ENCODE measurements around the gene DUSP8.
"Not testable (repeated sequence)": the region's sequence is repeated elsewhere in the genome, so short reads cannot be mapped to it uniquely, and the experiment has no call there.

The DUSP8 gene

DNA sequence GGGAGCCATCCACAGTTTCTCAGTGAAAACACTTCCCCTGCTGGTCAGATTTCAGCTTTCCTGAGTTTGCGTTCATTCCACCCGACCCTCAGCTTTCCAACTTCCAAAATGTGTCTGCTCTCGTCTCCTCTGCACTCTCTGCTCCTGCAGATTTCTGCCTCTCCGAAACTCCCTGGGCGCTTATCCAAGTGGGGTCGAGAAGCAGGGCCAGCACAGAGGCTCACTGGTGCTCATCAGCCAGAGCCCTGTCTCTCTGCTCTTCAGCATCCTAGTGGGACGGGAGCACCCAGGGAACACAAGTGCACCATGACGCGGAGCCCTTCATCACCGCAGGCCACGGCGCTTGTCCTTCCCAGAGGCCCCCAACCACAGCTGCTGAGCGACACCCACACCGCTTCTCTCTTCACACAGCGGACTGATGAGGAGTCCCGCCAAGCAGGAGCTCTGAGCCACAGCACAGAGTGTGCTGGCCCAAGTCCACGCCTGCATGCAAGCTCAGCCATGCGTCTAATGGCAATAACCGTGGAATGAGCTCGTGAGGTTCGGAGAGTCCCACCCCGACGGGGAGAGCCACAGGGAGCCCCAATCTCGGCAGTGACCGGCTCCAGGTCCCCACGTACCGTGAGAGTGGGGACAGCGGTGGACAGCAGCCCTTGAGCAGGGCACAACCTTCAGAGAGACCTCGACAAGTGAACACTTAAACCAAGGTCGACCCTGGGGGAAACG, 57.6 kb downstream of the DUSP8 start:
- no peak for DNase-seq

DNA sequence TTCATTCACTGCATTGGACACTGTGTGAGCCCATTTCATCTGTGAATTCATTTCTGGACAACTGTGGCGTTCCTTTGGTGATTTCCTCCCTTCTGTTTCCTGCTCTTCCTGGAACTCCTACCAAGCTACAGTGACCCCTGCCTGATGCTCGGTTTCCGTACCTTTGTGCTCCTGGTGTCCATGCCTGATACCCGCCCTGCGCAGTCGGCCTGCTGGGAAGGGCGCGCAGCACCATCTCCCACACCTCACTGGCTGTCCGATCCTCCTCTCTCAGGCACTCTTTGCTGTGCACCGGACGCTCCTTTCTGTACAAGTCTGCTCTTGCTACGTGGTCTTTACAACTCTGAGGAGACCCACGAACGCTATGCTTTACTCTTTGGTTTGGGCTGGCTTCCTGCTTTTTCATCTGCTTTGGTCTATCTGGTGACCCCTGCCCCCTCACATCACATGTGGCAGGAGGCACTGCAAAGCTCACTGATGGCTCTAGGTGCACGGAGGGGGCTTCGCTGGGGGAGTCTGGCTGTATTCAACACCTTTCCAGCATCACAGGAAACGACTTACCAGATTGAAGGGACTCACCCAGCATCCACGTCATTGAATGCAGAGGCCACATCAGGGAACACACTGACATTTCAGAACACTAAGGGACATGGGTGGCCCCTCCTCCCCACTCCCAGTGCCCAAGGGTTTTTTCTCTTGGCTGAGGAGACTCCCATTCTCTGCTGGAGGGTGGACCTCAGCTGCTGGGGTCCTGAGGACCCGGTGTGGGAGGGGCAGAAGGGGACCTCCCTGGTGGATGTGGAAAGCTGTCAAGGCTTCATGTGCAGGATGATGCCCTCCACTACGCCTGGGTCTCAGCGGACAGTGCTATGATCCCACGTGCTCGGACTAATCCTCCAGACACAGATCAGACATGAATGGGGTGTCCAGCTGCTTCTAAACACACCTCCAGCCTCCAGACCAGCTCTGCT, 58.5 kb downstream of the DUSP8 start:
- DNase-seq: no peak

DNA sequence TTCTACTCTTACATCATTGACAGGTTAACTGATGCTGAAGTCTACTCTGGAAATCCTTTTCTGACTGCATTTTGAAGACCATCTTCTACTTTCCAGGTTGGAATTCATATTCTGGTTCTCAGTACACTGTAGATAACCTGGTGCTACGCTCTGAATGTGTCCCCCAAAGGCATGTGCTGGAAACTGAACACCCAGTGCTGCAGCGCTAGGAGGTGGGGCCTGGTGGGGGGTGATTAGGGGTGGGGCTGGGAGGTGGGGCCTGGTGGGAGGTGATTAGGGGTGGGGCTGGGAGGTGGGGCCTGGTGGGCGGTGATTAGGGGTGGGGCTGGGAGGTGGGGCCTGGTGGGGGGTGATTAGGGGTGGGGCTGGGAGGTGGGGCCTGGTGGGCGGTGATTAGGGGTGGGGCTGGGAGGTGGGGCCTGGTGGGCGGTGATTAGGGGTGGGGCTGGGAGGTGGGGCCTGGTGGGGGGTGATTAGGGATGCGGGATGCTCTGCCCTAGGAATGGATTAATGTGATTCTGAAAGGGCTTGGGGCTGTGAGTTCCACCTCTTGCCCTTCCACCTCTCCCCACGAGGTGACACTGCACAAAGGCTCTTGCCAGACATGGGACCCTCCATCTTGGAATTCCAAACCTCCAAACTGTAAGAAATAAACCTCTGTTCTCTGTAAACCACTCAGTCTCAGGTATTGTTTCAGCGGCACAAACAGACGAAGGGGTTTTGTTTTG, 59.4 kb downstream of the DUSP8 start:
- DNase-seq: not testable (repeated sequence)

DNA sequence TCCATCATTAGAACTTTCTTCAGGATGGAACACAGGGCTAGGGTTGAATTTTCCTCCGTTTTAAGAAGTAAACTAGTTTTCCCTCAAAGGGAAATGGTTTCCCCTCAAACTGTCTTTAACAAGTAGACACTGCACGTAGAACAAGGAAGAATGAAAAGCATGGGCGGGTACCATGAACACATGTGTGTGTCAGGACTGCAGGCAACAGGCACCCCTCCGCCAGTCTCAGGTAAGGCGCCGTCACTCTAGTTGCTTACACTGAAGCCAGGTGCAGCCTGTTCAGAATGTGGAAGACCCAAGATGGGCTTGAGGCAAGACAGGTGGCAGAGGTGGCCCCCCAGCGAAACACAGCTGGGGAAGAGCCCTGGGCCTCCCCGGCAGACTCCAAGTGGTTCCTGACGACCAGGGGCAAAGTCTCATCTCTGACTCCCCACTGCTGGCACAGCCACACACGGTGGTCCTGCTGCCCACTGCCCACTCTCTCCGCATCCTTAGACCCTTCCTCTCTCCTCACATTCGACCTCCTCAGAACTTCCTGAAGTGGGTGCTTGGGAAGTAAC, 60.1 kb downstream of the DUSP8 start:
- DNase-seq: no peak

DNA sequence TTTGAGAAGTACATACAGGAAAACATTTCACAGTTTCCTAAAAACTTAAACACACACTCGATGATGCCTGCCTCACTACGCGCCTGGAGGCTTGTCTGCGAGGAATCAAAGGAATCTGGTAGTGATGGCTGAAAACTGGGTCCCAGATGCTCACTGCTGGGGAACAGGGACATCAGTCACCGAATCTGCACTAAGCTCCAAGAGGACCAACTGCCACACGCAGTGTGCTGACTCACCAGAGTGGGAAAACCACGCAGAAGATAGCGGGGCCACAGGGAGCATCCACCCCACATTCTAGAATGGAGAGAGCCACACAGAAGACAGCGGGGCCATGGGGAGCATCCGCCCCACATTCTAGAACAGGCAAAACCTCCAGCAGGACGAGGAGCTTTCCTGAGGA, 61.1 kb downstream of the DUSP8 start:
- DNase-seq: no peak

DNA sequence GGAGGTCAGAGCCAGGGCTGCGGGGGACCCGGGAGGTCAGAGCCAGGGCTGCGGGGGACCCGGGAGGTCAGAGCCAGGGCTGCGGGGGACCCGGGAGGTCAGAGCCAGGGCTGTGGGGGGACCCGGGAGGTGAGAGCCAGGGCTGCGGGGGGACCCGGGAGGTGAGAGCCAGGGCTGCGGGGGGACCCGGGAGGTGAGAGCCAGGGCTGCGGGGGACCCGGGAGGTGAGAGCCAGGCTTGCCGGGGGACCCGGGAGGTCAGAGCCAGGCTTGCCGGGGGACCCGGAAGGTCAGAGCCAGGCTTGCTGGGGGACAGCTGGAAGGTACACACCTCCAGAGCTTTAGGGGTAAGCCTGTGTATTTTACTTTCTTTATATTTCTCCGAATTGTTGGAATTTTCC, 61.7 kb downstream of the DUSP8 start:
- not testable (repeated sequence) for DNase-seq

DNA sequence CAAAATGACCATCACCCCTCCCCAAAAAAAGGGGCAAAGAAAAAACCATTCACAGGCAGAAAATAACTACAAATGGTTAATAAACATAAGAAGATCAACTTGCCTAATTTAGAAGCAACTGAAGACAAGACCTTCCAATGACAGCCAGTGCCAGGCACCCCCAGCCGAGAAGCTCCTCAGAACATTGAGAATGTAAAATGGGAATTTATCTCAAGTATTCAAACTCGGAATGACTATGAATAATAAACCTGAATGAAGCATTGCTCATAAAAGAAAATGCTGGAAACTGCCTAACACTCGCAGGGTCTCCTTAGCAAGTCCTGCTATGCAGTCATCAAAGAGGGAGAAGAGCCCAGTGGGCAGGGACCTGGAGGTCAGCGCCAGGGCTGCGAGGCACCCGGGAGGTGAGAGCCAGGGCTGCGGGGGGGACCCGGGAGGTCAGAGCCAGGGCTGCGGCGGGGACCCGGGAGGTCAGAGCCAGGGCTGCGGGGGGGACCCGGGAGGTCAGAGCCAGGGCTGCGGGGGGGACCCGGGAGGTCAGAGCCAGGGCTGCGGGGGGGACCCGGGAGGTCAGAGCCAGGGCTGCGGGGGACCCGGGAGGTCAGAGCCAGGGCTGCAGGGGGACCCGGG, 62.3 kb downstream of the DUSP8 start:
- DNase-seq: no peak

DNA sequence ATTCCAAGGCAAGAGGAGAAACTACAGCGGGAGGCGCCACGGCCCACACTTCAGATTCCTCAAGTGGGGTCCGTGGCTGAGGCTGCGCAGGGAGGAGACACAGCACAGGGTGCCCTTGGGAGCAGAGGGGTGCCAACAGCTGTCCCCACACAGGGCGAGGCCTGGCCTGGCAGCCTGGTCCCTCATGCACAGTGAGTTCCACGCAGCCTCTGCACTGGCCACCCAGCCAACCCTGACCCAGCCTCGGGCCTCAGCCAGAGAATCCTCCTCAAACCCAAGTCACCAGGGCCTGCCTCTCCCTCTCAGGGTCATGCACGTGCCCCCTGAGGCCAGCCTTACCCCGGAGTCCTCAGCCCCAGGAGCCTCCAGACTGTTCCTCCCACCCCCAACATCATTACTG, 63.1 kb downstream of the DUSP8 start:
- no peak for DNase-seq

DNA sequence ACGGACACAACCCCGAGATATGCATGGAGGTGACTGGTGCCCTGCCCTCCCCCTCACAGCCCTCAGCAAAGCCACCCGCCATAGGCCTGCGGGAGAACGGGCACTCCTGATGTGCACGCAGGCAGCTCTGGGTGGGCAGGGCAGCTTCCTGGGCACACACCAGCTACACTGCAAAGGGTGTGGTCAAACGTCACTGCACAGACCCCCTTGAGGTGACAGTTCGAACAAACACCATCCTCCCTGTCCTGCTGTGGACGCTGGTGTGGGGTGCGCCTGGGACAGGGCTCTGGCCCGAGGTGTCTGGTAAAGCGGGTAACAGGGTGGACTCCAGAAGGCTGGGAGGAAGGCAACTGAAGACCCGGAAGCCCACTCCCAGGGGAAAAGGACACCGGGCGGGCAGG, 63.6 kb downstream of the DUSP8 start:
- DNase-seq: no peak

DNA sequence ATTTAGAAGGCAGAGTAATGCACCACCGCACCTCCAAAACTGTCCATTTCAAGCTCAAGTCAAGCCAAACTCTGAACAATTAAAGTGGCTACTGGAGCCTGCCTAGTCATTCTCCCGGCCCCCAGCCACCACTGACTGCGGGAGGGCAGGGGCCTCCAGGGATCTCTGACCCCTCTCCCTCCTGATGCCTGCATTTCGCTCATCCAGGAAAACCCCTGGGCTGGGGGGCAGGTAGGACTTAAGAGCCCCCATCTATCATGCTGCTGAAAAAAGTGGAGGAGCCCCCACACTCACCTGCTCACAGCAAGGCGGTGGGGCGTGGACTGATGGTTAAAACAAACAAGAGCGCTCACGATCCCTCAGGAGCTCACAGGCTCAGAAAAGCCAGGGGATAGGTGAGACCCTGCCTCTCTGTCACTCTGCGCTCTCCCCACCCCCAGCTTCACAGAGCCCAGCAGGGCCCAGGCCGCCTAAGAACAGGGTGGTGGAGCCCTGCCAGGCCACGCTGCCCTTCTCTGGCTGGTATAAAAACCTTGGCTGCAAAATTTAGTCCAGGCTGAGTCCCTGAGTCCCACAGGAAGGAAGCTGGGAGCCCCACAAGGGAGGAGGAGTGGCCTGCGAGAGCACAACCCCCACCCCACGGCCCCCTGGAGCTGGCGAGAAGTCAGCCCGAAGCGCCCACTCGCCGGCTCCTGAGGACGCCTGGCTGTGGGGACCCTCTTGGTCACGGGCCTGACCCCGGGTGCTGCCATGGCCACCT, 64.5 kb downstream of the DUSP8 start:
- DNase-seq: no peak

DNA sequence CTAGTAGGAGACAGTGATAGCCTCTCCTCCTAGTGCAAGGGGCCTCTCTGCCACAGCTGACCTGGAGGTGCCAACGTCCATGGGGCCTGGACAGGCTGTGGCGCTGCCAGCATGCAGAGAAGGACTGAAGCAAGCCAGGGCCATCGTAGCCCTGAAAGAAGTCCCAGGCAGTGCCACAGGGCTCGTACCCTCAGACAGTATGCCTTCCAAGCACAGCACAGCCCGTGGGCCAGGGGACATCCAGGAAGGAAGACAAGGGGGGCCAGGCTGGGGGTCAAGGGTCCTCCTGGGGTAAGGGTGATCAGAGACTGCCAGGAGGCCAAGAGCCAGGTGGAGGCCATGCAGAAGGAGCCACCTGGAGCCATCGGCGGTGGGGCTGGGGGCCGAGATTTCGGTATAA, 65.1 kb downstream of the DUSP8 start:
- no peak for DNase-seq

DNA sequence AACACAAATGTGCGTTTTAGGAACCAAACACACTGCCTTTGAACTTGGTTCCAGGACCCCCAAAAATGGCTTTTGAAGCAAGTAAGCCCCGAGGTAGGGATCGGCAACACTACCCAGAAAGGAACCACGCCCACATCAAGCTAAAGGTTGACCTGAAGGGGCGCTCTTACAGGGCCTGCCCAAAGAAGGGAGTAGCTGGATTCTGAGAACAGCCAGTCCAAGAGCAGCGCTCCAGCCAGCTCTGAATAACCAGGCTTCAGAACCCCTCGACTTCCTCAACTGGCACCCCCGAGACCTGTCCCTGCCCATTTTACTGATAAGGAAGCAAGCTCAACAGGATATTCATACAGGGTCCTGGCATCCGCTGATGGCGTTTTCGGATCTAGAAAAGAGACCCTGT, 66.6 kb downstream of the DUSP8 start:
- no peak for DNase-seq

DNA sequence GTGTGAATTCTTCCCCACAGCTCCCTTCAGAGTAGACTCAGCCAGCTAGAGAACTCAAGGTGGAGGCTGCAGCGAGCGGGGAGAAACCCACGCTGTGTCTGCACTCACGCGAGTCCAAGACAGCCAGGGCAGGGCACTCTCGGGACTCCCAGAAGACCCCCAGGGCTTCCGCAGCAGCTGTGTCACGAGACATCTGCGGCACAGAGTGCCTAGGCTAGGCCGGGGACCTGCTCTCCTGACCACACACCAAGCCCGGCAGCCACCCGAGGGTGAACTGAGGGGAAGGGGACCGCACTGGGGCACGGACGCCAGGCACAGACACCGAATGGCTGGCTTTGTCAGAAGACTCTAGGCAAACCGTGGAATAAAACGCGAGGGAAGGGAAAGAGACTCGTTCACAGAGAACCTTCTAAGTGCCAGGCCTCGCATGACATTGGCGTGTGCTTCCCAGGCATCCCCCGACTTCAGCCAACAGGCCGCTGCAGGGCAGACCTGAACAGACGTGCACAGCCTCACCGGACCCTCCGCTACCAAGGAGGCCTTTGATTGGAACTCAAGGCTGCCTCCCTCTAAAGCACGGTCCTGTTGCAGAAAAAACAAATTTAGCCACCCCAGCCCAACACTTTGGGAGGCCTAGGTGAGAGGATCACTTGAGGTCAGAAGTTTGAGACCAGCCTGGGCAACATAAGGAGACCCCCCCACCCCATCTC, 67.3 kb downstream of the DUSP8 start:
- no peak for DNase-seq

DNA sequence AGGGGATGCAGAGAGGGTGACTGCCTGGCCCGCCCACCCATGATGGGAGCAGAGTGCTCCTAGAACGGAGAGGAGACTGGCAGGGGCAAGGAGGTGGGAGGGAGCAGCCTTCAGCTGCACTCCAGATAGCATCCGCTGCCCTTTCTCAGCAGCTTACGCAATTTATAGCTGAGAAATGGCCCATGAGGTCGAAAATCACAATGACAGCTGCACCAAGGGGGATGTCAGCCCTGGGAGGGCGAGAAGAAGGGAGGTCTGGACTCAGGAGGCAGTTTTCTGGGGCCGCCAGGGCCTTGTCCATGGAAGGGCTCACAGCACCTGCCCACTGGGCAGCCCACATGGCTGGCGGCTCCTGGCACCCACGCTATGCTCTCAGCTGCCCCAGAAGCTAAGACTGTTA, 67.9 kb downstream of the DUSP8 start:
- peak in 2 of 4 experiments; percentile 6 to 12 for DNase-seq
